Fibroblast of skin of right biceps (primary cell): ENCODE results near the gene APOD.
"Not testable (repeated sequence)": the region's sequence is repeated elsewhere in the genome, so short reads cannot be mapped to it uniquely, and the experiment has no call there.

Source experiments
- DNase-seq: peaks from one replicate; pipeline ENCODE4 v3.0.0-alpha.2; 2013

APOD gene

GRCh38 chr3:195617784-195618659 is 34.3 kb upstream of the APOD start:
- not testable (repeated sequence) for DNase-seq

- not testable (repeated sequence) for DNase-seq
These were observed 33.4 kb upstream of the APOD start for GRCh38 chr3:195617134-195617533.

- DNase-seq, result no peak
These were observed 32.9 kb upstream of the APOD start for GRCh38 chr3:195616681-195617080.

- DNase-seq, result not testable (repeated sequence)
These were observed 32.3 kb upstream of the APOD start for GRCh38 chr3:195615952-195616537.

- DNase-seq, result not testable (repeated sequence)
These were observed 31.1 kb upstream of the APOD start for GRCh38 chr3:195614672-195615504.

GRCh38 chr3:195613468-195614069 is 29.8 kb upstream of the APOD start:
- DNase-seq, result no peak

- no peak for DNase-seq
These were observed 28.5 kb upstream of the APOD start for GRCh38 chr3:195612075-195612800.

GRCh38 chr3:195609229-195609628 is 25.5 kb upstream of the APOD start:
- DNase-seq, result no peak

GRCh38 chr3:195601785-195602184 is 18.0 kb upstream of the APOD start:
- not testable (repeated sequence) for DNase-seq

GRCh38 chr3:195601382-195601781 is 17.6 kb upstream of the APOD start:
- no peak for DNase-seq

- DNase-seq, result not testable (repeated sequence)
These were observed 16.2 kb upstream of the APOD start for GRCh38 chr3:195599926-195600325.

- not testable (repeated sequence) for DNase-seq
These were observed 15.8 kb upstream of the APOD start for GRCh38 chr3:195599516-195599915.

- no peak for DNase-seq
These were observed 14.1 kb upstream of the APOD start for GRCh38 chr3:195597848-195598247.

GRCh38 chr3:195597229-195597628 is 13.5 kb upstream of the APOD start:
- DNase-seq, result no peak

GRCh38 chr3:195596765-195597171 is 13.0 kb upstream of the APOD start:
- DNase-seq, result no peak

- DNase-seq, result no peak
These were observed 12.2 kb upstream of the APOD start for GRCh38 chr3:195595785-195596531.

GRCh38 chr3:195591852-195592251 is 8.1 kb upstream of the APOD start:
- no peak for DNase-seq

GRCh38 chr3:195591220-195591619 is 7.5 kb upstream of the APOD start:
- DNase-seq, result no peak

GRCh38 chr3:195590381-195590780 is 6.6 kb upstream of the APOD start:
- DNase-seq, result not testable (repeated sequence)

- DNase-seq, result not testable (repeated sequence)
These were observed 6.1 kb upstream of the APOD start for GRCh38 chr3:195589796-195590195.

- DNase-seq, result no peak
These were observed 4.1 kb upstream of the APOD start for GRCh38 chr3:195587824-195588223.

GRCh38 chr3:195587406-195587805 is 3.7 kb upstream of the APOD start:
- DNase-seq, result no peak
